ENCODE measurements around the gene CCDC200. TPM values are rescaled to one million over a fixed set of nuclear protein-coding genes. Genes with fewer than 3 reads are reported as not detected.

CCDC200 gene
- total and polyA plus RNA-seq, 2 donors from 2014 or later = not detected

DNA sequence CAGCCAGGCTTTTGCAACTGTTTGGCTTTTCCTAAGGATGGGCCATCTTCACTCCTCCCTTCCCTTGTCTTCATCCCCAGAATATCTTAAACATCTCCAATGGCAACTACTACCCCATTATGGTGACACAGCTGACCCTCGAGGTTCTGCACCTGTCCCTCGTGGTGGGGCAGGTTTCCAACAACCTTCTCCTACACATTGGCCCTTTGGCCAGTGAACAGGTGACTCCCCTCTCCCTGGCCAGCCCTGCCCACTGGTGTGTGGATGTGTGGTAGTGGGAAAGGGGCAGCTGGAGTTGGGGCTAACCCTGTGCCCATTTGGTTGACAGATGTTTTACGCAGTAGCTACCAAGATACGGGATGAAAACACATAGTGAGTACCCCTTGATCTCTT, 12.1 kb downstream of the CCDC200 start:
- H3K27ac ChIP-seq (ENCODE audit: low read depth in 2 of 2, low read length in 2 of 2) = peak overlapping the region; percentile 1 to 44
- no peaks in the 10 kb centered on the region for H3K9me3 ChIP-seq (ENCODE audit: control insufficient read depth in 2 of 3, insufficient read depth in 1 of 3, low read length in 3 of 3)
- peaks cover 0 to 42% (median 20%) of the 10 kb centered on the region in 3 donors for H3K4me1 ChIP-seq (ENCODE audit: control insufficient read depth in 2 of 3, insufficient read depth in 2 of 3, low read depth in 1 of 3, low read length in 3 of 3)
- no peak overlapping the region for H3K9ac ChIP-seq (ENCODE audit: low read length in 3 of 3)
- no peaks in the 10 kb centered on the region for H3K27me3 ChIP-seq (ENCODE audit: control insufficient read depth, insufficient read depth, low read length)
- peaks cover 2 to 24% (median 9%) of the 10 kb centered on the region in 3 donors for H3K36me3 ChIP-seq (ENCODE audit: control insufficient read depth in 2 of 3, insufficient read depth in 3 of 3, low read length in 3 of 3)
- no peak overlapping the region for H3K4me3 ChIP-seq (ENCODE audit: low read length in 3 of 3)
- intact Hi-C loops (cut with DNase I) = no loop called here
- DNase-seq (no peak), FAIRE-seq (no peak)
- TF ChIP-seq, protein P1, sequence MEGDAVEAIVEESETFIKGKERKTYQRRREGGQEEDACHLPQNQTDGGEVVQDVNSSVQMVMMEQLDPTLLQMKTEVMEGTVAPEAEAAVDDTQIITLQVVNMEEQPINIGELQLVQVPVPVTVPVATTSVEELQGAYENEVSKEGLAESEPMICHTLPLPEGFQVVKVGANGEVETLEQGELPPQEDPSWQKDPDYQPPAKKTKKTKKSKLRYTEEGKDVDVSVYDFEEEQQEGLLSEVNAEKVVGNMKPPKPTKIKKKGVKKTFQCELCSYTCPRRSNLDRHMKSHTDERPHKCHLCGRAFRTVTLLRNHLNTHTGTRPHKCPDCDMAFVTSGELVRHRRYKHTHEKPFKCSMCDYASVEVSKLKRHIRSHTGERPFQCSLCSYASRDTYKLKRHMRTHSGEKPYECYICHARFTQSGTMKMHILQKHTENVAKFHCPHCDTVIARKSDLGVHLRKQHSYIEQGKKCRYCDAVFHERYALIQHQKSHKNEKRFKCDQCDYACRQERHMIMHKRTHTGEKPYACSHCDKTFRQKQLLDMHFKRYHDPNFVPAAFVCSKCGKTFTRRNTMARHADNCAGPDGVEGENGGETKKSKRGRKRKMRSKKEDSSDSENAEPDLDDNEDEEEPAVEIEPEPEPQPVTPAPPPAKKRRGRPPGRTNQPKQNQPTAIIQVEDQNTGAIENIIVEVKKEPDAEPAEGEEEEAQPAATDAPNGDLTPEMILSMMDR (IDR thresholded peaks at IDR 0.05; ENCODE audit: borderline replicate concordance, extremely low read depth, insufficient read depth) = no peak

DNA sequence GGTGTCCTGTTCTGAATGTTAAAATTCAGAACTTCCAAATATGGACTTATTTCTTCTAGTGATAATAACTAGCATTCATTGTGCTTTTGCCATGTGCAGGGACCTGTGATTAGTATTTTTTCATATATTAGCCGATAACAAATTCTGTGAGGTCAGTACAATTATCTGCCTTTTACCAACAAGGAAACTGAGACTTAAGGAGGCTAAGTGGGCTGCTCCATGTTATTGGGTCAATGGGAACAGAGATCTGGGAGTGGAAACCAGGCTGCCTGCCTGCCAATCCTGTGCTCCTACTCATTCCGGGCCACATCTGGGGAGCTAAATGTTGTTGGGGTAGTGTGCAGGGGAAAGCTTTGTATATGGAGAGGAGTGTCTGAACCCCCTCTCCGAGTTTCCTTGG, 13.1 kb downstream of the CCDC200 start:
- H3K27ac ChIP-seq (ENCODE audit: low read depth in 2 of 2, low read length in 2 of 2) = peak overlapping the region in 1 of 2 donors; percentile 44
- peaks cover 0 to 42% (median 20%) of the 10 kb centered on the region in 3 donors for H3K4me1 ChIP-seq (ENCODE audit: control insufficient read depth in 2 of 3, insufficient read depth in 2 of 3, low read depth in 1 of 3, low read length in 3 of 3)
- no peaks in the 10 kb centered on the region for H3K27me3 ChIP-seq (ENCODE audit: control insufficient read depth, insufficient read depth, low read length)
- TF ChIP-seq, protein P1 (IDR thresholded peaks at IDR 0.05; ENCODE audit: borderline replicate concordance, extremely low read depth, insufficient read depth) = no peak
- no peak overlapping the region for H3K9ac ChIP-seq (ENCODE audit: low read length in 3 of 3)
- H3K36me3 ChIP-seq (ENCODE audit: control insufficient read depth in 2 of 3, insufficient read depth in 3 of 3, low read length in 3 of 3) = peaks cover 2 to 30% (median 9%) of the 10 kb centered on the region in 3 donors
- H3K4me3 ChIP-seq (ENCODE audit: low read length in 3 of 3) = no peak overlapping the region
- DNase-seq (no peak), FAIRE-seq (no peak)
- no peaks in the 10 kb centered on the region for H3K9me3 ChIP-seq (ENCODE audit: control insufficient read depth in 2 of 3, insufficient read depth in 1 of 3, low read length in 3 of 3)
- intact Hi-C loops (cut with DNase I) = no loop called here

DNA sequence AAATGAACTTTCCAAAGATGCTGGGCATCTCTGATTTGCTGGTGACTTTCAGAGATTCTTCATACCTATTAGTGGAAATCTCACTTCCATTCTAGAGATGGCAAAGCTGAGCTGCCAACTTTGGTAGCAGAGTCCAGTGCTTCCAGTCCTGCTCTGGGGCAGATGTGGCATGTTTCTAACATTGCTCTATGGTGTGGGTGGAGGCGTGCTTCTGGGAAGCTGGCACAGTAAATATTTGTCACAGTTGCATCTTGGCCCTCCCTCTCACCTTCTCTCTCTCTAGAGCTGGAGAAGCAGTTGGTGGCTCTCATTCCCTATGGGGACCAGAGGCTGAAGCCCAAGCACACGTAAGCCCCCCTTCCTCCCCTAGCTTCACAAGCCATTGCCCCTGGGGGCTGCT, 14.9 kb downstream of the CCDC200 start:
- peak overlapping the region in 1 of 2 donors; percentile 58 for H3K27ac ChIP-seq (ENCODE audit: low read depth in 2 of 2, low read length in 2 of 2)
- peak overlapping the region in 2 of 3 donors; percentile 49 to 88 for H3K4me3 ChIP-seq (ENCODE audit: low read length in 3 of 3)

More for the DNA sequence above, 14.9 kb downstream of the CCDC200 start:
- Histone ChIP-seq H3K36me3 (ENCODE audit: control insufficient read depth in 2 of 3, insufficient read depth in 3 of 3, low read length in 3 of 3) (peaks cover 2 to 33% (median 9%) of the 10 kb centered on the region in 3 donors), H3K27me3 (ENCODE audit: control insufficient read depth, insufficient read depth, low read length) (no peaks in the 10 kb centered on the region), H3K4me1 (ENCODE audit: control insufficient read depth in 2 of 3, insufficient read depth in 2 of 3, low read depth in 1 of 3, low read length in 3 of 3) (peaks cover 0 to 36% (median 14%) of the 10 kb centered on the region in 3 donors), H3K9me3 (ENCODE audit: control insufficient read depth in 2 of 3, insufficient read depth in 1 of 3, low read length in 3 of 3) (no peaks in the 10 kb centered on the region), H3K9ac (ENCODE audit: low read length in 3 of 3) (peak overlapping the region in 1 of 3 donors; percentile 26)
- TF ChIP-seq, protein P1 (IDR thresholded peaks at IDR 0.05; ENCODE audit: borderline replicate concordance, extremely low read depth, insufficient read depth) = no peak
- intact Hi-C loops (cut with DNase I) = no loop called here
- DNase-seq (no peak), FAIRE-seq (no peak)
